Measurements from ENCODE around the gene TPCN2. TPM values are rescaled to one million over a fixed set of nuclear protein-coding genes. Genes with fewer than 3 reads are reported as not detected.

The TPCN2 gene
- polyA plus RNA-seq, 3 donors, result 5.7 to 16.4 (median 8.8) TPM

DNA sequence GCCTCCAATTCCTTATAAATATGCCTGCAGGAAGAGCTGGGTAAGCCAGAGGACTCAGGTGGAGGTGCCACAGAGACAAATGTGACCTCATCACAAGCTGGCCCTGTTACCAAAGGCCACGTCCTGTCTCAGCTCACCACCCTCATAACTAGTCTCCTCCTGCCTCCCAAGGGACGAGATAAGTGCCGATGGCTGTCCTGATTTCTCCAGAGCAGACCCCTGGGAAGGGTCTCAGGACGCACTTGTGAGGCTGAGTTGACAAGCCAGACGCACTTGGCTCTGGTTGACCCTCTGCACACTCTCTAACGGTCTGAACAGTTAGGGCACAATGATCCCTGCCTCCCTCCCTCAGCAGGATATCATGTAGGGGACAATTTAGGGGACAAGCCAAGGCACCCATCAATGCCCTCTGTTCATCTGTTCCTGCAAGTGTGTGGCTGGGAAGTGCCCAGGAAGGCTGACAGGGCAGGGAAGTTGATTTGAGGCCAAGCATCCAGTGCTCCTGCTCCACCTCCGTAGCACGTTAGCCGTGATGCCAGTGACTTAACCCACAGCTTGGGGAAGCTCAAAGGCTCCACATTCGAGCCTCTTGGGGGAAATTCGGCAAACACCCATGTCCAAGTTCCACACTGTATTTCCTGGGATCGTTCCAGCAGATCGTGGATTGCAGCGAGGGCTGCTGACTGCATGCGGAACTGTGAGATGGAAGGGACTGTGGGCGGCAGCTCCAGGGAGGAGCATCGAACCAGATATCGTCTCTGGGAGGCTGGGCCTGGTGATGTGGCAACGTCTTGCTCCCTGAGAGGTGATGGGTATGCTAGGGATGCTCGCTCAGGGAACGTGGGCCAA, 109.8 kb downstream of the TPCN2 start:
- no peak overlapping the region for H3K27ac ChIP-seq (ENCODE audit: low read depth, low read length)
- WGBS, 3 donors, result 88 to 90% (median 88%) methylated on average over 21 of the region's 21 CpGs

GRCh38 chr11:69159150-69159852, 110.6 kb downstream of the TPCN2 start:
- H3K27ac ChIP-seq (ENCODE audit: low read depth, low read length), result no peak overlapping the region
- WGBS, 3 donors, result 94 to 97% (median 94%) methylated on average over 19 of the region's 19 CpGs

GRCh38 chr11:69160296-69161116, 111.8 kb downstream of the TPCN2 start:
- 85 to 92% (median 91%) methylated on average over 15 of the region's 15 CpGs for WGBS, 3 donors
- H3K27ac ChIP-seq (ENCODE audit: low read depth, low read length), result no peak overlapping the region

DNA sequence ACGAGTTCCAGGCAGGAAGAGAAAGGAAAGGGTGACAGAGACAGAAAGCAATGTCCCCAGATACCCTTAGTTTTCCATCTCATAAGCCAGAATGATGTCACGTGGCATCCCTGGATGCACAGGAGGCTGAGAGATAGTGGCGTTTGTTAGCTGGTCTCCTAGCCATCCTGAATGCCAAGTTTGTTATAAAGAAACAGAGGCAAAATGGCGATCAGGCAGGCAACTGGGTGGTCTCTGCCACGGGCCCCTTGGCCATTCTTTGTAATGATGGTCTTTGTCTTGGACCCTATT, 112.3 kb downstream of the TPCN2 start:
- no peak overlapping the region for H3K27ac ChIP-seq (ENCODE audit: low read depth, low read length)
- WGBS, 3 donors, result 75 to 86% (median 84%) methylated on average over 5 of the region's 5 CpGs

DNA sequence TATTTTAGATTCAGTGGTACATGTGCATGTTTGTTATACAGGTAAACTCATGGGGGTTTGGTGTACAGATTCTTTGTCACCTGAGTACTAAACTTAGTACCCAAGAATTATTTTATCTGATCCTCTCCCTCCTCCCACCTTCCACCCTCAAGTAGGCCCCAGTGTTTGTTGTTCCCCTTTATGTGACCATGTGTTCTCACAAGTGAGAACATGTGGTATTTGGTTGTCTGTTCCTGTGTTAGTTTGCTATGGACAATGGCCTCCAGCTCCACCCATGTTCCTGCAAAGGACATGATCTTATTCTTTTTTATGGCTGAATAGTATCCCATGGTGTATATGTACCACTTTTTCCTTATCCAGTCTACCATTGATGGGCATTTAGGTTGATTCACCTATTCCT, 113.8 kb downstream of the TPCN2 start:
- H3K27ac ChIP-seq (ENCODE audit: low read depth, low read length), result no peak overlapping the region

DNA sequence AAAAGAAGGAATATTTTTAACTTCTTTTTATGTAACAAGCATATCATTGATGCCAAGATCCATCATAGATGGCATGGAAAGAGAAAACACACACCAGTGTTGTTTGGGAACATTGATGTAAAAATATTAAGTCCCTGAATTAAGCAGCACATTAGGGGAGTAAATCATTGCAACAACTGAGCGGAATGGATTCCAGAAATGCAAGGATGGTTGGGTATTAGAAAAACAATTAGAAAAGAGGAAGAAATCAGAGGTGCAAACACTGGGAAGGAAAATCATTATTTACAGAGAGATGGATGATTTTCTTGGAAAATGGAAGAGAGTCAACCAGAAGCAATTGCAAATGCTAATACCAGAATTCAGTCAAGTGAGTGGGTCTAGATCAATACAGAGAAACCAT, 115.1 kb downstream of the TPCN2 start:
- WGBS, 3 donors, result 95 to 97% (median 97%) methylated on average over 1 of the region's 1 CpG
- H3K27ac ChIP-seq (ENCODE audit: low read depth, low read length), result no peak overlapping the region

- WGBS, 3 donors, result 73 to 87% (median 78%) methylated on average over 10 of the region's 10 CpGs
- H3K27ac ChIP-seq (ENCODE audit: low read depth, low read length), result no peak overlapping the region
Measured at GRCh38 chr11:69164824-69165223, 116.1 kb downstream of the TPCN2 start.

DNA sequence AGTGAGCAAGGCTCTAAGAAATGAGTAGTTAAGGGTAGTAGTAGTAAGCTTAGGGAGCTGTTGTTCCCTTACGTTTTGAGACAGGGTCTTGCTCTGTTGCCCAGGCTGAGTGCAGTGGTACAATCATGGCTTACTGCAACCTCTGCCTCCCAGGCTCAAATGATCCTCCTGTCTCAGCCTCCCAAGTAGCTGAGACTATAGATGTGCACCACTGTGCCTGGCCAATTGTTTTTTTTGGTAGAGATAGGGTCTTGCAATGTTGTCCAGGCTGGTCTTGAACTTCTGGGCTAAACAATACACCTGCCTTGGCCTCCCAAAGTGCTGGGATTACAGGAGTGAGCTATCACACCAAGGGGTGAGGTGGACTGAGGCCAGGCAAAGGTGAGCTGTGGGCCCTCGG, 117.0 kb downstream of the TPCN2 start:
- 70 to 97% (median 85%) methylated on average over 2 of the region's 2 CpGs for WGBS, 3 donors
- no peak overlapping the region for H3K27ac ChIP-seq (ENCODE audit: low read depth, low read length)

DNA sequence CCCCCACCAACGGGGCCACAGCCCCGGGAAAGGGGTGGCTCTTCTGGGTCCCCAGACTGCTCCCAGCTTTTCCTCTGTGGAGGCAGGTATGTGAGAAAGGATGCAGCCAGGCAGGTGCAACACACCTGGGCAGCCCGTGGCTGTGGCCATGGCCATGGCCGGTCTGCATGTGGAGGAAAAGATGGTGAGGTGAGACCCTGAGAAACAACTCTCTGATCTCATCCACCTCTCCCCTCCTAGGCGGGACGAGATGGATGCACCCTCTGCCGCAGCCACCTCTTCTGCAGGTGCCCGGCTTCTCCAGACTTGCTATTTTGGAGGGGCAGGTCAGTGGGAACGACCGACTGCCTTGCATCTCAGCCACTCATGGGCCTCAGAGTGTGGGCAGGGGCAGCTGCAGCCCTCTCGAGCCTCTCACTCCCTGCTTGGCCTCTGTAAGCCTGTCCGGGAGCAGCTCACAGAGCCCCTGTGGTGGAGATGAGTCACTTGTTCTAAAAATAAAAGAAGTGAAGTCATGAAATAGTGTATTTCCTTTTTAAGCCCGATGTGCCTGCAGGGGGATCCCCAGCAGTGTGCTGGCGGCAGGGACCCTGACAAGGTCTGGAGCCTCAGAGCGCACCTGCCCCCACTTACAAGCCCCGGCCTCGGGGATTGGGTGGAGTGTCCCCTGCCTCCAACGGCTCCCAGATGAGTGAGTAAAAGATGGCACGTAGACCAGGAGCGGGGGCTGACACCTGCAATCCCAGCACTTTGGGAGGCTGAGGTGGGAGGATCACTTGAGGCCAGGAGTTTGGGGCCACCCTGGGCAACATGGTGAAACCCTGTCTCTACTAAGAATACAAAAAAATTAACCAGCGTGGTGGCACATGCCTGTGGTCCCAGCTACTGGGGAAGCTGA, 117.7 kb downstream of the TPCN2 start:
- no peak overlapping the region for H3K27ac ChIP-seq (ENCODE audit: low read depth, low read length)

DNA sequence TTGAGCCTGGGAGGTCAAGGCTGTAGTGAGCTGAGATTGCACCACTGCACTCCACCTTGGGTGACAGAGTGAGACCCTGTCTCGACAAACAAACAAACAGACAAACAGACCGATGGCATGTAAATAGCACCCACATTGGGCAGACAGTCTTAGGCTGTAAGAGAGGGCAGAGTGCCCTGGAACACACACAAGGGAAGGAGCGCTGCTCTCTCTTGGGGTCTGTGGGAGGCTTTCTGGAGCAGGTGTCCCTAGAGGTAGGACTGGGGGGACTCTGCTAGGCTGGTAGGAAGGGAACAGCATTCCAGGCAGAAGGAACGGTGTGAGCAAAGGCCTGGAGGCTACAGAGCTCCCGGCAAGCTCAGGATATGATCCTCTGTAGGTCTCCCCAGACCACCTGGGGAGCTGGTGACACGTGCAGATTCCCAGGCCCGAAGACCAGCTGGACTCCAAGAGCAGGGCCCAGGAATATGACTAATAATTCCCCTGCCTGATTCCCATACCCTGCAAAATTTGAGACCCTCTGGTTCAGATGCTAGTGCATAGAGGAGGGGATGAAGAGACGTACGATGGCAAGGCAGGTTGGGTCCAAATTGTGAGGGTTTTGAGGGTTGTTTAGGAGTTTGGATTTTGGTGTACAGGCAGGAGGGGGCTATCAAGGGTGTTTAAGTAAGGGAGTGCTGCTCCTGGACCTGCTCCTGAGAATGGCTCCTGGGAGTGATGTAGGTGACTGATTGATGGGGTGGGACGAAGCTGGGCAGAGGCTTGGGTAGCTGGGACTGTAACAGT, 118.6 kb downstream of the TPCN2 start:
- H3K27ac ChIP-seq (ENCODE audit: low read depth, low read length), result no peak overlapping the region
- WGBS, 3 donors, result 89 to 91% (median 90%) methylated on average over 10 of the region's 10 CpGs

More for the DNA sequence above, 117.7 kb downstream of the TPCN2 start:
- WGBS, 3 donors, result 40 to 56% (median 42%) methylated on average over 21 of the region's 21 CpGs

- 73 to 89% (median 77%) methylated on average over 9 of the region's 9 CpGs for WGBS, 3 donors
- no peak overlapping the region for H3K27ac ChIP-seq (ENCODE audit: low read depth, low read length)
Measured at GRCh38 chr11:69167916-69168691, 119.4 kb downstream of the TPCN2 start.

DNA sequence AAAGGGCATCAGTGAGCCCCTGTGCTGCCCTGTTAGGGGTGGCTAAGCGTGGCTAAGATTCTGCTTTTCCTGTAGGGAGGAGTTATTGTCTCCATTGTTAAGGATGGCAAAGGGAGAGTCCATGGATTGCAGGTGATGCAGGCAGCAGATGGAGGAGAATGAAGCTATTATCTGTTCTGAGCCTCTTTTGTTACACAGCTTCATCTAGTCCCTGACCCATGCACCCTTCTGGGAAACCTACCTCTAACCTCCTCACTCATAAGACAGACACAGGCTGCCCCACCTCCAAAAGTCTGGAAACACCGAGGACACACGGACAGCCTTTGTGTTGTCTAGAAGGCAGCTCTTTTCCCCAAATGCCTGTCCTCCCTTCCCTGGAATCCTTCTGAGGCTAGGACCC, 120.7 kb downstream of the TPCN2 start:
- H3K27ac ChIP-seq (ENCODE audit: low read depth, low read length), result no peak overlapping the region
- whole genome bisulfite sequencing, 3 donors, result 94 to 100% (median 96%) methylated on average over 3 of the region's 3 CpGs

DNA sequence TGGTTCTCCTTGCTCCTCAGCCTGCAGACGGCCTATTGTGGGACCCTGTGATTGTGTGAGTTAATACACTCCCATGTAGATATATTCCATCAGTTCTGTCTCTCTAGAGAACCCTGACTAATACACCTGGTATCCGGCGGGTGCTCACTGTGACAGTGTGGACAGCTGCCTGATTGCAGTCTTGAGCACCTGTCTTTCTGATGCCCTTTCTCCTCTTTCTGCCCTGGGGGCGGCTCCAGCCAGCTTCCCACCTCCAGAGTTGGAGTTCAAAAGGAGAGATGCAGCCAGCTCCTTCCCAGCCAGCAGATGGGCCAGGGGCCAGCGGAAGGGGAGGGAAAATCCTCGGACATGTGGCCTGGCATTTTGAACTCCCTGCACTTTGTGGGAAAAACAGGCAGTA, 122.0 kb downstream of the TPCN2 start:
- H3K27ac ChIP-seq (ENCODE audit: low read depth, low read length), result no peak overlapping the region
- WGBS, 3 donors, result 78 to 90% (median 82%) methylated on average over 6 of the region's 6 CpGs

DNA sequence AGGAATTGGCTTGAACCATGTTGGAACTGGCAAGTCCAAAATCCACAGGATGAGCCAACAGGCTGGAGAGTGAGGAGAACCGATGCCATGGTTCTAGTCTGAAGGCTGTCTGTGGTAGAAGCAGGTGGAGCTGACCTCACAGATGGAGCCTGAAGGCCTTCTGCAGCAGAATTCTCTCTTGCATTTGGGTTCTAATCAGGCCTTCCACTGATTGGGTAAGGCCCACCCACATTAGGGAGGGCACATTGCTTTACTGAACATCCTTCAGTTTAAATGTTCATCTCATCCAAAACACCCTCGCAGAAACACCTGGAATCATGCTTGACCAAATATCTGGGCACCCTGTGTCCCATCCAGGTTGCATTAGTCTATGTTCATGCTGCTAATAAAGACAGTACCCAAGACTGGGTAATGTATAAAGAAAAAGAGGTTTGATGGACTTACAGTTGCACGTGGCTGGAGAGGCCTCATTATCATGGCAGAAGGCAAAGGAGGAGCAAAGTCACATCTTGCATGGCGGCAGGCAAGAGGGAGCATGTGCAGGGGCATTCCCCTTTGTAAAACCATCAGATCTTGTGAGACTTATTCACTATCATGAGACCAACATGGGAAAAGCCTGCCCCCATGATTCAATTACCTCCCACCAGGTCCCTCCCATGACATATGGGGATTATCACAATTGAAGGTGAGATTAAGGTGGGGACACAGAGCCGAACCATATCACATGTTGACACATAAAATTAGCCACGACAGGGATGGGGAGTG, 122.9 kb downstream of the TPCN2 start:
- no peak overlapping the region for H3K27ac ChIP-seq (ENCODE audit: low read depth, low read length)
- WGBS, 3 donors, result 89 to 90% (median 90%) methylated on average over 6 of the region's 6 CpGs

GRCh38 chr11:69172674-69173073, 123.9 kb downstream of the TPCN2 start:
- 0 to 36% (median 9%) methylated on average over 1 of the region's 1 CpG for WGBS, 3 donors
- no peak overlapping the region for H3K27ac ChIP-seq (ENCODE audit: low read depth, low read length)

DNA sequence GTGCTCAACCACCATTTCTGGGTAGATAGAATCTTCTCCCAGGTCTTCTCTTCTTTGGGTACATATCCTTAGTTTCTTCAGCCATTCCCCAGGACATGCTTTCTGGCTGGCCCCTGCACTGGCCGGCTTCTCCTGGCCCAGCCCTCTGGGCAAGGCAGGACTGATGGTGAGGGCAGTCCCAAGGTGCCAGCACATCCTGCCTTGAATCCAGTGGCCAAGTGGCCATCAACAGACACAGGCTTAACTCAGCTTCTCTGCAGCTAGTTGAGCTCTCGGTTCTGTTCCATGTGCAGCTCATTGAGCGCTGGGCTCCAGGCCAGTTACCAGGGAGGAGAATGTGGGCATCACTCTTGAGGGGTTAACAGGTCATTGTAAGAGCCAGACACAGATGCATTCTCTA, 124.6 kb downstream of the TPCN2 start:
- no peak overlapping the region for H3K27ac ChIP-seq (ENCODE audit: low read depth, low read length)
- WGBS, 3 donors, result 96 to 100% (median 96%) methylated on average over 3 of the region's 3 CpGs

Data from adipose tissue (tissue), 3 donors.